Esophagus muscularis mucosa (tissue), 4 donors: ENCODE measurements around the gene BRF1.

Source experiments
- CTCF ChIP-seq, 3 experiments: fragments of 200-600 bp in 2 of 3; fragments of 450-650 bp in 1 of 3; sonication (generic) in 2 of 3; IDR thresholded peaks; one replicate each; pipeline ENCODE4 v1.5.1; 2017 to 2019; ENCODE audit warnings: antibody characterized with exemption in 3 of 3, mild to moderate bottlenecking in 2 of 3, moderate library complexity in 1 of 3
- EP300 ChIP-seq: sonication (generic); formaldehyde crosslinking; IDR thresholded peaks from one replicate; pipeline ENCODE4 v1.6.1; 2017; ENCODE audit warnings: antibody characterized with exemption
- POLR2AphosphoS5 ChIP-seq, 2 donors: sonication (generic); formaldehyde crosslinking; IDR thresholded peaks; one replicate each; pipeline ENCODE4 v1.6.1; 2017; ENCODE audit warnings: antibody characterized with exemption in 2 of 2

GRCh38 chr14:105283899-105284298, 16.9 kb downstream of the BRF1 start:
- TF ChIP-seq CTCF (IDR thresholded peaks at IDR 0.05) (no peak), EP300 (no peak), POLR2AphosphoS5 (IDR thresholded peaks at IDR 0.05) (no peak)
